Loucy (cell line): ENCODE data around the gene ARHGEF17.

Experiments used
- CTCF ChIP-seq: fragments of 200-600 bp; sonication (generic); conservative IDR thresholded peaks from 2 replicates; pipeline ENCODE4 v1.5.1; 2014; ENCODE audit warnings: mild to moderate bottlenecking, antibody characterized with exemption, low read length
- EZH2phosphoT487 ChIP-seq: fragments of 200-600 bp; IDR thresholded peaks from 2 replicates; pipeline ENCODE4 v1.6.1; 2018; ENCODE audit warnings: antibody characterized with exemption, mild to moderate bottlenecking, moderate library complexity, borderline replicate concordance

GRCh38 chr11:73294604-73295003 is 13.5 kb upstream of the ARHGEF17 start:
- TF ChIP-seq CTCF (no peak), EZH2phosphoT487 (no peak)
